Chondrocyte (in vitro differentiated cells): ENCODE results near the gene IRGC. TPM values are rescaled to one million over a fixed set of nuclear protein-coding genes. Genes with fewer than 3 reads are reported as not detected.

ENCODE experiments used
- DNase-seq: peaks from one replicate; pipeline ENCODE4 v3.0.0; 2021; ENCODE audit warnings: mixed read lengths, low spot score
- H3K27ac Mint-ChIP-seq: one replicate; pipeline ENCODE4 v1.8.0; 2021; ENCODE audit warnings: mild to moderate bottlenecking, moderate library complexity, mixed read lengths; ENCODE audit not compliant: unreplicated experiment
- H3K27me3 Mint-ChIP-seq: 2 replicates; pipeline ENCODE4 v1.8.0; 2021; ENCODE audit warnings: low read depth, mixed read lengths
- H3K36me3 Mint-ChIP-seq: 2 replicates; pipeline ENCODE4 v1.8.0; 2021; ENCODE audit warnings: low read depth, mixed read lengths
- H3K4me1 Mint-ChIP-seq: 2 replicates; pipeline ENCODE4 v1.8.0; 2021; ENCODE audit warnings: low read depth, mild to moderate bottlenecking, mixed read lengths
- H3K4me3 Mint-ChIP-seq: one replicate; pipeline ENCODE4 v1.8.0; 2021; ENCODE audit warnings: mild to moderate bottlenecking, moderate library complexity, mixed read lengths; ENCODE audit not compliant: unreplicated experiment
- H3K9me3 Mint-ChIP-seq: 2 replicates; pipeline ENCODE4 v1.8.0; 2021; ENCODE audit warnings: low read depth, mixed read lengths
- CTCF ChIP-seq: fragments of 200-600 bp; sonication (generic); IDR thresholded peaks from 2 replicates; pipeline ENCODE4 v1.5.0; 2021; ENCODE audit warnings: antibody characterized with exemption, mild to moderate bottlenecking, moderate library complexity
- total RNA-seq: library from RNA; stranded (reverse); gene quantifications from 3 replicates; pipeline ENCODE4 v1.2.1, GENCODE V29; 2021

IRGC gene
- total RNA-seq, 1 donor from 2014 or later = not detected

GRCh38 chr19:43743059-43743458 lies 27.2 kb downstream of the IRGC start:
- DNase-seq = no peak
- H3K27ac Mint-ChIP-seq = peak overlapping the region; percentile 85
- H3K27me3 Mint-ChIP-seq = no peaks in the 10 kb centered on the region
- H3K4me3 Mint-ChIP-seq = no peak overlapping the region
- no peaks in the 10 kb centered on the region for H3K9me3 Mint-ChIP-seq
- peaks cover 19% of the 10 kb centered on the region for H3K4me1 Mint-ChIP-seq
- TF ChIP-seq CTCF = no peak
- H3K36me3 Mint-ChIP-seq = peaks cover 52% of the 10 kb centered on the region

GRCh38 chr19:43747557-43748204 lies 31.8 kb downstream of the IRGC start:
- H3K4me1 Mint-ChIP-seq = peaks cover 33% of the 10 kb centered on the region
- no peak for TF ChIP-seq CTCF
- no peaks in the 10 kb centered on the region for H3K9me3 Mint-ChIP-seq
- peaks cover 46% of the 10 kb centered on the region for H3K36me3 Mint-ChIP-seq
- no peaks in the 10 kb centered on the region for H3K27me3 Mint-ChIP-seq
- peak overlapping the region; percentile 75 for H3K27ac Mint-ChIP-seq
- no peak for DNase-seq
- H3K4me3 Mint-ChIP-seq = no peak overlapping the region

GRCh38 chr19:43748205-43748594 lies 32.3 kb downstream of the IRGC start:
- Mint-ChIP-seq H3K36me3 (peaks cover 42% of the 10 kb centered on the region), H3K4me3 (no peak overlapping the region), H3K27ac (peak overlapping the region; percentile 75), H3K27me3 (no peaks in the 10 kb centered on the region), H3K4me1 (peaks cover 33% of the 10 kb centered on the region), H3K9me3 (no peaks in the 10 kb centered on the region)
- no peak for TF ChIP-seq CTCF
- no peak for DNase-seq

GRCh38 chr19:43748685-43749084 lies 32.8 kb downstream of the IRGC start:
- H3K27ac Mint-ChIP-seq = no peak overlapping the region
- TF ChIP-seq CTCF = no peak
- no peaks in the 10 kb centered on the region for H3K27me3 Mint-ChIP-seq
- DNase-seq = no peak
- H3K9me3 Mint-ChIP-seq = no peaks in the 10 kb centered on the region
- H3K36me3 Mint-ChIP-seq = peaks cover 40% of the 10 kb centered on the region
- no peak overlapping the region for H3K4me3 Mint-ChIP-seq
- peaks cover 36% of the 10 kb centered on the region for H3K4me1 Mint-ChIP-seq

- peaks cover 37% of the 10 kb centered on the region for H3K4me1 Mint-ChIP-seq
- H3K4me3 Mint-ChIP-seq = no peak overlapping the region
- TF ChIP-seq CTCF = no peak
- no peaks in the 10 kb centered on the region for H3K27me3 Mint-ChIP-seq
- DNase-seq = no peak
- no peaks in the 10 kb centered on the region for H3K9me3 Mint-ChIP-seq
- no peak overlapping the region for H3K27ac Mint-ChIP-seq
- H3K36me3 Mint-ChIP-seq = peaks cover 37% of the 10 kb centered on the region
These were observed 33.3 kb downstream of the IRGC start for GRCh38 chr19:43749152-43749551.
